Fibroblast of lung (primary cell): Measurements from ENCODE around the gene UGT1A10. TPM values are rescaled to one million over a fixed set of nuclear protein-coding genes. Genes with fewer than 3 reads are reported as not detected.

ENCODE experiments used
- DNase-seq, 2 donors: peaks; one replicate each; pipeline versions ENCODE4 v3.0.0 to v3.0.0-alpha.2; 2010; ENCODE audit warnings: low read depth in 2 of 2
- H2AFZ ChIP-seq: 2 replicates; pipeline ENCODE4 v1.5.1; 2012; ENCODE audit warnings: low read length, control low read depth, inconsistent platforms
- H3K27ac ChIP-seq: 2 replicates; pipeline ENCODE4 v1.5.1; 2011; ENCODE audit warnings: low read length, control low read depth; ENCODE audit not compliant: insufficient read depth
- H3K27me3 ChIP-seq: 2 replicates; pipeline ENCODE4 v1.5.1; 2011; ENCODE audit warnings: mild to moderate bottlenecking, low read length; ENCODE audit not compliant: control insufficient read depth, insufficient read depth
- H3K36me3 ChIP-seq: 2 replicates; pipeline ENCODE4 v1.5.1; 2011; ENCODE audit warnings: low read length; ENCODE audit not compliant: control insufficient read depth, insufficient read depth
- H3K4me1 ChIP-seq: 2 replicates; pipeline ENCODE4 v1.5.1; 2011; ENCODE audit warnings: low read length; ENCODE audit not compliant: control insufficient read depth, insufficient read depth; ENCODE audit errors: extremely low read depth
- H3K4me2 ChIP-seq: 2 replicates; pipeline ENCODE4 v1.5.1; 2011; ENCODE audit warnings: low read length, control low read depth; ENCODE audit not compliant: insufficient read depth; ENCODE audit errors: extremely low read depth
- H3K4me3 ChIP-seq, 4 experiments: fragments of 200-600 bp in 1 of 4; sonication (generic) in 1 of 4; replicated peaks in 1 of 4; 2 replicates each; pipeline ENCODE4 v1.5.1; 2011 to 2016; ENCODE audit warnings: low read length in 4 of 4, low read depth in 3 of 4, mild to moderate bottlenecking in 3 of 4, control low read depth in 2 of 4, inconsistent platforms in 1 of 4, mixed read lengths in 1 of 4; ENCODE audit not compliant: insufficient read depth in 1 of 4; ENCODE audit errors: control extremely low read depth in 1 of 4
- H3K79me2 ChIP-seq: 2 replicates; pipeline ENCODE4 v1.5.1; 2012; ENCODE audit warnings: mild to moderate bottlenecking, low read length, inconsistent platforms; ENCODE audit not compliant: control insufficient read depth, insufficient read depth
- H3K9ac ChIP-seq: 2 replicates; pipeline ENCODE4 v1.5.1; 2011; ENCODE audit warnings: mild to moderate bottlenecking, low read length, control low read depth; ENCODE audit not compliant: insufficient read depth
- H3K9me3 ChIP-seq: 2 replicates; pipeline ENCODE4 v1.5.1; 2012; ENCODE audit warnings: low read depth, low read length; ENCODE audit not compliant: control insufficient read depth, insufficient read depth
- H4K20me1 ChIP-seq: 2 replicates; pipeline ENCODE4 v1.5.1; 2011; ENCODE audit warnings: low read length; ENCODE audit not compliant: control insufficient read depth, insufficient read depth; ENCODE audit errors: extremely low read depth
- EZH2 ChIP-seq: IDR thresholded peaks from 2 replicates; pipeline ENCODE4 v1.5.1; 2012; ENCODE audit warnings: low read length, control low read depth, mild to moderate bottlenecking; ENCODE audit errors: missing control alignments
- polyA plus RNA-seq, 2 donors: library from polyadenylated mRNA; depleted of rRNA in 1 of 2; stranded (reverse) in 1 of 2; unstranded in 1 of 2; fragments of >200 nt; gene quantifications; 2 replicates each; pipeline ENCODE4 v1.2.1, GENCODE V29; 2011 to 2012; ENCODE audit warnings: missing spikeins in 1 of 2
- total RNA-seq: library from RNA; depleted of rRNA; stranded (reverse); fragments of >200 nt; gene quantifications from 2 replicates; pipeline ENCODE4 v1.2.1, GENCODE V29; 2014
- TF ChIP-seq, protein P1 (sequence below), 2 donors: IDR thresholded peaks in 1 of 2; conservative IDR thresholded peaks in 1 of 2; 1 replicate in 1 of 2; 2 replicates in 1 of 2; pipeline ENCODE4 v1.5.1; 2011 to 2012; ENCODE audit warnings: low read length in 2 of 2, control low read depth in 1 of 2, inconsistent platforms in 1 of 2, low read depth in 1 of 2, mild to moderate bottlenecking in 1 of 2

Gene UGT1A10
- total and polyA plus RNA-seq, 2 donors (not counting 1 experiment from before 2014, with no cell fraction given): not detected

DNA sequence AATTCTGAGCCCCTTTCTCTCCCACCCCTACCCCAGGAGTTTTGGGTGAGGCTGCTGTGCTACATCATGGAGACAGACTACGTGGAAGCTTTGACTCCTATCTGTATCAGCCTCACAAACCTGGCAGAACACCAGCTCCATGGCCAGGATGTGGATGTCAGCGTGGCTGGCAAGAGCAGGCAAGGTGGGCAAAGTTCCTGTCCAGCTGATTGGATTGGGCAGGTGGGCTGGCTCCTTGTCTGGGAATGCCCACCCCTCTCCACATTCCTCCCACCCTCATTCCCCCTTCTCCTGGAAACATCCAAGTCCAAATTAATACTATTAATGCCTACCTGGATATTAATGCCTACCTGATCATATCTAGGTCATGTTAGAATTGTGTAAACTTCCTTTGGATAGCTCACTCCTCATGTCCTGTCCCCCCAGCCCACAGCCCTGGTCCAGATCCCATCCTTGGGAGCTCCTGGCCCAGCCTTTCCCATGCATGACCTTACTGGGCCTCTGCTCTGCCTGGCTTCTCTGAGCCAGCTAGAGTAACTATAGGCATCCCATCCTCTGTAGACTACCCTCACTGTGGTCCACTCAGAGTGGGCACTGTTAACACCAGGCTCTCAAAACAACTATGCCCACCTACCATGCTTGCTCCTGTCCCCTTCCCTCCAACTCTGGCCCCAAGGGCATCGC, 166.0 kb downstream of the UGT1A10 start:
- no peak for TF ChIP-seq EZH2
- TF ChIP-seq, protein P1, sequence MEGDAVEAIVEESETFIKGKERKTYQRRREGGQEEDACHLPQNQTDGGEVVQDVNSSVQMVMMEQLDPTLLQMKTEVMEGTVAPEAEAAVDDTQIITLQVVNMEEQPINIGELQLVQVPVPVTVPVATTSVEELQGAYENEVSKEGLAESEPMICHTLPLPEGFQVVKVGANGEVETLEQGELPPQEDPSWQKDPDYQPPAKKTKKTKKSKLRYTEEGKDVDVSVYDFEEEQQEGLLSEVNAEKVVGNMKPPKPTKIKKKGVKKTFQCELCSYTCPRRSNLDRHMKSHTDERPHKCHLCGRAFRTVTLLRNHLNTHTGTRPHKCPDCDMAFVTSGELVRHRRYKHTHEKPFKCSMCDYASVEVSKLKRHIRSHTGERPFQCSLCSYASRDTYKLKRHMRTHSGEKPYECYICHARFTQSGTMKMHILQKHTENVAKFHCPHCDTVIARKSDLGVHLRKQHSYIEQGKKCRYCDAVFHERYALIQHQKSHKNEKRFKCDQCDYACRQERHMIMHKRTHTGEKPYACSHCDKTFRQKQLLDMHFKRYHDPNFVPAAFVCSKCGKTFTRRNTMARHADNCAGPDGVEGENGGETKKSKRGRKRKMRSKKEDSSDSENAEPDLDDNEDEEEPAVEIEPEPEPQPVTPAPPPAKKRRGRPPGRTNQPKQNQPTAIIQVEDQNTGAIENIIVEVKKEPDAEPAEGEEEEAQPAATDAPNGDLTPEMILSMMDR (conservative IDR thresholded peaks at IDR 0.05 in 1 of 2, IDR thresholded peaks at IDR 0.05 in 1 of 2; ENCODE audit: low read depth in 1 of 2, low read length in 2 of 2): no peak
- no peak overlapping the region for H3K4me3 ChIP-seq
- no peak for DNase-seq
- no peak overlapping the region for H3K27ac ChIP-seq
- H3K4me1 ChIP-seq: no peaks in the 10 kb centered on the region
- no peak overlapping the region for H2AFZ ChIP-seq
- peaks cover 3% of the 10 kb centered on the region for H3K27me3 ChIP-seq
- H3K9me3 ChIP-seq: no peaks in the 10 kb centered on the region
- H3K36me3 ChIP-seq: no peaks in the 10 kb centered on the region
- H3K9ac ChIP-seq: no peak overlapping the region
- H3K4me2 ChIP-seq: no peak overlapping the region
- no peaks in the 10 kb centered on the region for H3K79me2 ChIP-seq
- no peaks in the 10 kb centered on the region for H4K20me1 ChIP-seq

DNA sequence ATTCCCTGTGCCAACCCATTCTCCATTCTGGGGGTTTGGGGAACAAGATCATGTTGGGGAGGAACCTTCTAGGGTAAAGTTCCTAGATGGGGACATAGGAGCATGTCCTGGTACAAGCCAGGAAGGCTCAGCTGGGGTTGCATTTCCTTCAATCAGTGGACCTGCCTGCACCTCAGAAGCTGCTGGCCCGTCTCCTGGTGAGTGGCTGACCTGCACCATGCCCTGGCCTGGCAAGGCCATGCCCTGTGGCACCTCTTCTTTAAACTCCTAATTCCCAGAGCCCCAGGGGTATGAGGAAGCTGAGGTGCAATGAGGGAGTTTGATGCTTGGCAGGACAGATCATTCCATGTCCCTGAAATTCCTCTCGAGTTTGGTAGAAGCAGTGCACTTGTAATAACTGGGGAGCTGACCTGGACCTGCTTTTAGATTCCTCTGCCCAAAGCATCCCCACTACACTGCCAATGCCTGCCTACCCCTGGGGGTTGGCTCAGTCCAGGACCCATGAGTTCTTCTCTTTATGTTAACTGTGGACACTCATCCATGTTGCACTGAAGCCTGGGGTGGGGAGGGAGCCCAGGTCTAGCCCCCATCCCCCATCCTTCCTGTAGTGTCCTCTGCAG, 167.2 kb downstream of the UGT1A10 start:
- Histone ChIP-seq H3K79me2 (no peaks in the 10 kb centered on the region), H3K4me2 (no peak overlapping the region), H3K9ac (no peak overlapping the region), H3K4me1 (no peaks in the 10 kb centered on the region), H2AFZ (no peak overlapping the region), H3K27ac (no peak overlapping the region), H3K36me3 (no peaks in the 10 kb centered on the region), H3K4me3 (no peak overlapping the region), H3K27me3 (peaks cover 3% of the 10 kb centered on the region), H3K9me3 (no peaks in the 10 kb centered on the region), H4K20me1 (no peaks in the 10 kb centered on the region)
- no peak for TF ChIP-seq EZH2
- TF ChIP-seq, protein P1 (conservative IDR thresholded peaks at IDR 0.05 in 1 of 2, IDR thresholded peaks at IDR 0.05 in 1 of 2; ENCODE audit: low read depth in 1 of 2, low read length in 2 of 2): no peak
- no peak for DNase-seq

DNA sequence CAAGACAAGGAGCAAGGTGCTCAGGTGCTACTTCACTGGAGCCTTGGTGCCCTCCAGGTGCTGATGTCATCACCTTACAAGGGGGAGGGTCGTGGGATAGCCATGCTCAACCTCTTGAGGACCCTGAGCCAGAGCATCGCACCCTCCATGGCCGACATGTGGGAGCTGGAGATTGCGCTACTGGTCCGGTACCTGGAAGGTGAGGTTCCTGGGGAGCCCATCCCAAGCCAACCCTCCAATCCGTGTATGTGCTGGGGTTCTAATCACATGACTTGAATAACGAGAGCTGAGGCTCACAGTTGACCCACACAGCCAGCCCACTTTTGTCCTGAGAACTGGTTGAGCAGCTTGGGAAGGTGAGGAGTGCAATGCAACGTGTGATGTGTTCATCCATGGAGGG, 167.7 kb downstream of the UGT1A10 start:
- Histone ChIP-seq H3K4me3 (no peak overlapping the region), H3K9me3 (no peaks in the 10 kb centered on the region), H3K9ac (no peak overlapping the region), H3K4me1 (no peaks in the 10 kb centered on the region), H3K36me3 (no peaks in the 10 kb centered on the region), H2AFZ (no peak overlapping the region), H4K20me1 (no peaks in the 10 kb centered on the region), H3K27me3 (peaks cover 3% of the 10 kb centered on the region), H3K27ac (no peak overlapping the region), H3K4me2 (no peak overlapping the region), H3K79me2 (no peaks in the 10 kb centered on the region)
- no peak for TF ChIP-seq EZH2
- TF ChIP-seq, protein P1 (conservative IDR thresholded peaks at IDR 0.05 in 1 of 2, IDR thresholded peaks at IDR 0.05 in 1 of 2; ENCODE audit: low read depth in 1 of 2, low read length in 2 of 2): no peak
- DNase-seq: no peak
